ENCODE measurements around the gene CUX1. TPM values are rescaled to one million over a fixed set of nuclear protein-coding genes. Genes with fewer than 3 reads are reported as not detected.

CUX1 gene
- total RNA-seq, 1 experiment from 2014 or later = 53.5 TPM

DNA sequence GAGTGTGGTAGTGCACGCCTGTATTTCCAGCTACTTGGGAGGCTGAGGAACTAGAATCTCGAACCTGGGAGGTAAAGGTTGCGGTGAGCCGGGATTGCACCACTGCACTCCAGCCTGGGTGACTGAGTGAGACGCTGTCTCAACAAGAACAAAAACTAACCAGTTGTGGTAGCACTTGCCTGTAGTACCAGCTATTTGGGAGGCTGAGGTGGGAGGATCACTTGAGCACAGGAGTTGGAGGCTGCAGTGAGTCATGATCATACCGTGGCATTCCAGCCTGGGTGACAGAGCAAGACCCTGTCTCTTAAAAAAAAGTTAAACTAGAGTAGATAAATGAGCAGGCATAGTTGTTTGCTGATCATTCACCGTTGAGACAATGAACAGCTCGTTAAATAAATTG, 48.9 kb downstream of the CUX1 start:
- DNase-seq = no peak
- H3K27me3 ChIP-seq (ENCODE audit: insufficient read depth, low read length) = no peaks in the 10 kb centered on the region
- Mint-ChIP-seq H3K27me3 (ENCODE audit: low read depth) (no peaks in the 10 kb centered on the region), H3K4me1 (peaks cover 48 to 66% of the 10 kb centered on the region in 2 experiments), H3K27ac (no peak overlapping the region), H3K36me3 (ENCODE audit: insufficient read depth in 1 of 3, low read depth in 3 of 3) (peaks cover 2 to 10% (median 6%) of the 10 kb centered on the region in 3 experiments; a peak in 5 of 7 replicates), H3K9me3 (no peaks in the 10 kb centered on the region; a peak in 1 of 5 replicates), H3K4me3 (no peak overlapping the region)
- no peak overlapping the region for H4K5ac ChIP-seq (ENCODE audit: insufficient read length, low read depth, low read length)
- H2BK5ac ChIP-seq (ENCODE audit: insufficient read length, low read length) = no peak overlapping the region
- no peak overlapping the region for H2AK5ac ChIP-seq (ENCODE audit: insufficient read length, low read length)
- H3T11ph ChIP-seq (ENCODE audit: low read length) = no peak overlapping the region
- no peaks in the 10 kb centered on the region for H3K9me3 ChIP-seq (ENCODE audit: control insufficient read depth, low read depth, low read length)
- H3K4me1 ChIP-seq (ENCODE audit: insufficient read depth, low read length) = peaks cover 22% of the 10 kb centered on the region
- H4K20me1 ChIP-seq (ENCODE audit: control insufficient read depth, insufficient read depth, insufficient read length) = peaks cover 6% of the 10 kb centered on the region
- H3K27ac ChIP-seq (ENCODE audit: insufficient read length, low read depth, low read length) = no peak overlapping the region
- H2BK12ac ChIP-seq (ENCODE audit: insufficient read length, low read depth, low read length) = no peak overlapping the region
- no peaks in the 10 kb centered on the region for H3K23me2 ChIP-seq (ENCODE audit: insufficient read length, low read depth, low read length, poor library complexity, severe bottlenecking)
- H2BK20ac ChIP-seq (ENCODE audit: low read depth, low read length, poor library complexity, severe bottlenecking) = no peak overlapping the region
- no peak overlapping the region for H4K91ac ChIP-seq (ENCODE audit: insufficient read length, low read depth, low read length)
- H2BK120ac ChIP-seq (ENCODE audit: low read depth, low read length, poor library complexity, severe bottlenecking) = no peak overlapping the region
- H2AFZ ChIP-seq (ENCODE audit: low read length) = no peak overlapping the region
- H3K14ac ChIP-seq (ENCODE audit: insufficient read depth, low read length) = no peak overlapping the region
- H3K18ac ChIP-seq (ENCODE audit: insufficient read length, low read depth, low read length) = no peak overlapping the region
- H3K9ac ChIP-seq (ENCODE audit: extremely low read depth, insufficient read length, low read length) = no peak overlapping the region
- no peak overlapping the region for H3K56ac ChIP-seq (ENCODE audit: insufficient read length, low read depth, low read length)
- peaks cover 2% of the 10 kb centered on the region for H3K79me1 ChIP-seq (ENCODE audit: insufficient read depth, low read depth, low read length, poor library complexity, severe bottlenecking)
- H4K8ac ChIP-seq (replicated peaks; ENCODE audit: insufficient read length, low read depth, low read length) = no peak overlapping the region
- no peak overlapping the region for H3K4me2 ChIP-seq (ENCODE audit: insufficient read depth, insufficient read length, low read length)
- H3K4ac ChIP-seq (ENCODE audit: low read depth, low read length) = no peak overlapping the region
- no peak overlapping the region for H3K23ac ChIP-seq (ENCODE audit: insufficient read length, low read depth, low read length)
- no peak overlapping the region for H2BK15ac ChIP-seq (ENCODE audit: low read depth, low read length)
- WGBS (ENCODE audit: extremely low coverage, insufficient read length, low lambda C conversion rate) = no CpG with 5 or more reads among the region's 8 CpGs
- peaks cover 40% of the 10 kb centered on the region for H3K79me2 ChIP-seq (ENCODE audit: insufficient read depth, low read length)
- TF ChIP-seq CTCF (conservative IDR thresholded peaks at IDR 0.05) = no peak

Measured in H9 (cell line).